Measurements from ENCODE around the gene ADAD1.

Gene ADAD1

GRCh38 chr4:122456231-122457116 lies 77.7 kb downstream of the ADAD1 start, which contains the start of gene IL2:
Gene IL2 (minus strand): TSS chr4:122456725. CDS start chr4:122456440, 285 bp downstream.
- no peak for DNase-seq

DNA sequence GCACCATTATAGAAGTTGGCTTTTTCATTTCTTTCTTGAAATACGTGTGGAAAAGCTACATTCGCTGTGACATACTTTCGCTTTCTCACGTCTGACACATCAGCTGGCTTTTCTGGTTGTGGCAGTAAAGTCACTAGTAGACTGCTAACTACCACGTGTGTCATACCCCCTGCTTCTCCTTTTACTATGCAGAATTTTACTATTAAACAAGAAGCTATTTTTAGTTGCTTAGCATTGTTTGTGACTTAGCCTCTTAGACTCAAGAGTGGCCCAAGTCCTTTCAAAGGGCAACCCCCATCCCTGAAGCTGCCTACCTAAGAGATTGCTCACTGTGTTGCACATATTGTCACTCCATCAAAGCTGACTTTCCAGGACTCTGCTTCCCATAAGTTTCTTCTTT lies 79.8 kb downstream of the ADAD1 start:
- no peak for DNase-seq

GRCh38 chr4:122469457-122469856 lies 90.6 kb downstream of the ADAD1 start:
- DNase-seq: no peak

GRCh38 chr4:122475233-122475632 lies 96.4 kb downstream of the ADAD1 start:
- no peak for DNase-seq

- DNase-seq: no peak
These were observed 97.3 kb downstream of the ADAD1 start for GRCh38 chr4:122476126-122476525.

DNA sequence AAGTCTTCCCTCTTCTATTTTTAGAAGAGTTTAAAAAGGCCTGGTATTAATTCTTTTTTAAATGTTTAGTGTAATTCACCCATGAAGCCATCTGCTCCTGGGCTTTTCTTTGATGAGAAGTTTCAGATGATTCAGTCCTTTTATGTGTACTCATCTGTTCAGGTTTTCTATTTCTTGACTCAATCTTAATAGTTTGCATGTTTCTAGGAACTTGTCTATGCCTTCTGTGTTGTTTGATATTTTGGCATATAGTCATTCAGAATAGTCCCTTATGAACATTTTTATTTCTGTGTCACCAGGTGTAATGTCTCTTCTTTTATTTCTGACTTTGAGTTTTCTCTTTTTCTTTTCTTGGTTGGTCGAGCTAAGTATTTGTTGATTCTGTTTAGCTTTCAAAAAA lies 97.9 kb downstream of the ADAD1 start:
- DNase-seq: no peak
